HepG2 (cell line): ENCODE measurements around the gene HMGCLL1. TPM values are rescaled to one million over a fixed set of nuclear protein-coding genes. Genes with fewer than 3 reads are reported as not detected.

ENCODE experiments used
- ATAC-seq: fragments of 200-7000 bp; cut with Tn5 transposase; 3 replicates; pipeline ENCODE4 v1.9.1; 2020; ENCODE audit warnings: mild to moderate bottlenecking, moderate library complexity
- BruUV-seq: library from RNA; stranded (reverse); fragments of 400-500 nt; replicated peaks from 2 replicates; lab custom pipeline; 2021; lab: Mats Ljungman, UMichigan
- CTCF ChIA-PET: fragments of 300-600 bp; formaldehyde crosslinking; extraction: SDS; loops from one replicate; lab custom pipeline; 2021; ENCODE audit warnings: low total read pairs, inconsistent platforms, low intra/inter-chr PET ratio; lab: Yijun Ruan, JAX
- POLR2A ChIA-PET: fragments of 350-600 bp; sonication (Branson Sonifier 250); formaldehyde crosslinking; loops from one replicate; lab custom pipeline; 2020; ENCODE audit warnings: antibody characterized with exemption, inconsistent platforms; lab: Yijun Ruan, JAX
- DNase-seq: peaks from one replicate; pipeline ENCODE4 v3.0.0-alpha.2; 2015; ENCODE audit warnings: low spot score
- FAIRE-seq: peaks from 3 replicates; lab custom pipeline; 2011; peaks lifted over from hg19 to GRCh38; lab: Jason Lieb, UNC
- H2AFZ ChIP-seq: one replicate; pipeline ENCODE4 v1.6.1; 2011; ENCODE audit warnings: low read length, inconsistent platforms
- H3K27ac ChIP-seq: fragments of 300-600 bp; 3 replicates; pipeline ENCODE4 v1.8.0; 2011; ENCODE audit warnings: mixed run types, mild to moderate bottlenecking, mixed read lengths, low read length, inconsistent platforms; ENCODE audit not compliant: insufficient read depth; ENCODE audit errors: extremely low read length
- H3K27me3 ChIP-seq, 2 experiments: fragments of 200-600 bp in 1 of 2; 2 replicates in 1 of 2; 3 replicates in 1 of 2; pipeline versions ENCODE4 v1.6.0 to v1.8.0; 2011; ENCODE audit warnings: low read length in 2 of 2, mild to moderate bottlenecking in 2 of 2, moderate library complexity in 2 of 2, inconsistent platforms in 1 of 2; ENCODE audit not compliant: insufficient read depth in 2 of 2, control insufficient read depth in 1 of 2
- H3K36me3 ChIP-seq, 2 experiments: fragments of 200-600 bp in 1 of 2; replicated peaks in 1 of 2; 2 replicates in 1 of 2; 3 replicates in 1 of 2; pipeline versions ENCODE4 v1.5.1 to v1.8.0; 2011; ENCODE audit warnings: low read length in 2 of 2, inconsistent platforms in 1 of 2; ENCODE audit not compliant: insufficient read depth in 2 of 2, control insufficient read depth in 1 of 2
- H3K4me1 ChIP-seq: 2 replicates; pipeline ENCODE4 v1.5.1; 2012; ENCODE audit warnings: low read length, inconsistent platforms; ENCODE audit not compliant: insufficient read depth
- H3K4me2 ChIP-seq: 2 replicates; pipeline ENCODE4 v1.6.0; 2011; ENCODE audit warnings: low read depth, low read length, inconsistent platforms
- H3K4me3 ChIP-seq, 3 experiments: fragments of 200-600 bp in 1 of 3; sonication (generic), shearing (Covaris generic) in 1 of 3; replicated peaks in 1 of 3; 2 replicates each; pipeline ENCODE4 v1.5.1; 2011 to 2016; ENCODE audit warnings: low read length in 3 of 3, inconsistent platforms in 2 of 3, low read depth in 2 of 3, mild to moderate bottlenecking in 2 of 3, control low read depth in 1 of 3, mixed read lengths in 1 of 3; ENCODE audit not compliant: insufficient read depth in 1 of 3
- H3K79me2 ChIP-seq: one replicate; pipeline ENCODE4 v1.6.1; 2011; ENCODE audit warnings: low read length, inconsistent platforms; ENCODE audit not compliant: insufficient read depth
- H3K9ac ChIP-seq: 2 replicates; pipeline ENCODE4 v1.6.0; 2011; ENCODE audit warnings: mild to moderate bottlenecking, low read depth, low read length, inconsistent platforms; ENCODE audit not compliant: insufficient read depth
- H3K9me3 ChIP-seq: 2 replicates; pipeline ENCODE4 v1.5.1; 2012; ENCODE audit warnings: mild to moderate bottlenecking, low read length
- H4K20me1 ChIP-seq: 2 replicates; pipeline ENCODE4 v1.6.0; 2011; ENCODE audit warnings: inconsistent platforms, mild to moderate bottlenecking, low read length, moderate library complexity; ENCODE audit not compliant: insufficient read depth
- BHLHE40 ChIP-seq: IDR thresholded peaks from 2 replicates; pipeline ENCODE4 v1.6.1; 2011; ENCODE audit warnings: low read length, improper control_type of control experiment
- CEBPB ChIP-seq: IDR thresholded peaks from 2 replicates; pipeline ENCODE4 v1.6.1; 2011; ENCODE audit warnings: low read depth, low read length, improper control_type of control experiment, borderline replicate concordance
- FOXK2 ChIP-seq: fragments of 450-650 bp; IDR thresholded peaks from 2 replicates; pipeline ENCODE4 v1.6.1; 2016
- FOXP4 ChIP-seq: sonication (generic); formaldehyde crosslinking; IDR thresholded peaks from 2 replicates; pipeline ENCODE4 v1.4.0; 2020; ENCODE audit warnings: missing genetic modification reagents
- RXRB ChIP-seq: IDR thresholded peaks from 2 replicates; pipeline ENCODE4 v1.6.1; 2016; ENCODE audit warnings: borderline replicate concordance, missing genetic modification reagents, missing compliant biosample characterization
- ZFP41 ChIP-seq: sonication (generic); formaldehyde crosslinking; IDR thresholded peaks from 2 replicates; pipeline ENCODE4 v1.4.0; 2020; ENCODE audit warnings: mild to moderate bottlenecking, missing genetic modification reagents, borderline replicate concordance
- ZMYM4 ChIP-seq: sonication (generic); formaldehyde crosslinking; IDR thresholded peaks from 2 replicates; pipeline ENCODE4 v1.8.1; 2023; ENCODE audit warnings: mild to moderate bottlenecking, missing genetic modification reagents
- ZNF451 ChIP-seq: sonication (generic); formaldehyde crosslinking; IDR thresholded peaks from 2 replicates; pipeline ENCODE4 v1.5.0; 2020; ENCODE audit warnings: mild to moderate bottlenecking, missing genetic modification reagents
- ZNF572 ChIP-seq: sonication (generic); formaldehyde crosslinking; IDR thresholded peaks from 2 replicates; pipeline ENCODE4 v1.5.1; 2020; ENCODE audit warnings: mild to moderate bottlenecking, missing genetic modification reagents
- WGBS: methylation state at CpG from one replicate; pipeline ENCODE4 v1.1.6; 2017; ENCODE audit warnings: low lambda C conversion rate; 5-methylcytosine and 5-hydroxymethylcytosine counted together
- in situ Hi-C: cut with HindIII; loops from 2 replicates; pipeline ENCODE4 v1.10.0; 2017; ENCODE audit warnings: low pct_unique_long_range_greater_than_20kb; ENCODE audit not compliant: extremely low pct_ligation_motif_present
- intact Hi-C: fragments of 100-400 bp; cut with micrococcal nuclease; formaldehyde crosslinking; loops from one replicate; pipeline ENCODE4 v1.10.0; 2022; ENCODE audit not compliant: unreplicated experiment
- polyA plus RNA-seq, 8 experiments: library from polyadenylated mRNA; depleted of rRNA in 3 of 8; stranded (reverse) in 7 of 8; unstranded in 1 of 8; fragments of >200 nt; fragmentation: Illumina TruSeq in 4 of 8; extraction: Trizol in 4 of 8; gene quantifications; 2 replicates each; pipeline versions ENCODE4 v1.2.1 to v1.2.3, GENCODE V29; 2011 to 2016; ENCODE audit warnings: low read depth in 4 of 8, missing spikeins in 1 of 8, mixed read lengths in 1 of 8; ENCODE audit not compliant: insufficient read depth in 1 of 8
- total RNA-seq, 5 experiments: library from RNA; depleted of rRNA; stranded (reverse); fragments of >200 nt; fragmentation: Illumina TruSeq; extraction: Trizol; gene quantifications; 2 replicates each; pipeline ENCODE4 v1.2.3, GENCODE V29; 2016; ENCODE audit warnings: low read depth in 1 of 5
- TF ChIP-seq, protein P1 (sequence below): sonication (generic); formaldehyde crosslinking; IDR thresholded peaks from 2 replicates; pipeline ENCODE4 v1.9.0; 2021; ENCODE audit warnings: missing genetic modification reagents, borderline replicate concordance
- TF ChIP-seq, protein P2 (sequence below): sonication (generic); formaldehyde crosslinking; IDR thresholded peaks from 2 replicates; pipeline ENCODE4 v1.5.1; 2020; ENCODE audit warnings: mild to moderate bottlenecking, missing genetic modification reagents, borderline replicate concordance

HMGCLL1 gene
- total and polyA plus RNA-seq, 2 of the 13 experiments (the other 11 are each of a cell fraction or from before 2014, with no cell fraction given): not detected

GRCh38 chr6:55399351-55399750 is 179.6 kb downstream of the HMGCLL1 start:
- Histone ChIP-seq H2AFZ (no peak overlapping the region), H3K36me3 (no peaks in the 10 kb centered on the region), H3K27ac (no peak overlapping the region), H3K79me2 (no peaks in the 10 kb centered on the region), H3K27me3 (no peaks in the 10 kb centered on the region), H3K9ac (no peak overlapping the region), H3K9me3 (no peaks in the 10 kb centered on the region), H3K4me3 (no peak overlapping the region), H3K4me2 (no peak overlapping the region), H3K4me1 (no peaks in the 10 kb centered on the region), H4K20me1 (no peaks in the 10 kb centered on the region)
- TF ChIP-seq FOXP4: no peak
- TF ChIP-seq CEBPB: 0 out of 2 replicates have a peak, but pooled peaks have one; percentile 7
- BruUV-seq: no TSS peak
- intact Hi-C loops: no loop called here
- in situ Hi-C loops: no loop called here
- POLR2A ChIA-PET: no interaction called here
- CTCF ChIA-PET: no interaction called here
- DNase-seq: no peak
- no peak for FAIRE-seq
- no peak for ATAC-seq
- 0% methylated on average over 1 of the region's 1 CpG for WGBS

- Histone ChIP-seq H3K27ac (no peak overlapping the region), H2AFZ (no peak overlapping the region), H3K9me3 (no peaks in the 10 kb centered on the region), H3K4me2 (no peak overlapping the region), H3K4me3 (no peak overlapping the region), H3K27me3 (no peaks in the 10 kb centered on the region), H4K20me1 (no peaks in the 10 kb centered on the region), H3K4me1 (no peaks in the 10 kb centered on the region), H3K79me2 (no peaks in the 10 kb centered on the region), H3K9ac (no peak overlapping the region), H3K36me3 (no peaks in the 10 kb centered on the region)
- no peak for FAIRE-seq
- DNase-seq: no peak
- intact Hi-C loops (no loop called here), in situ Hi-C loops (no loop called here)
- ChIA-PET CTCF (no interaction called here), POLR2A (no interaction called here)
- ATAC-seq: no peak
- 7% methylated on average over 3 of the region's 3 CpGs for WGBS
- no TSS peak for BruUV-seq
- no peak for TF ChIP-seq ZNF451 (CRISPR knock-in tag)
- TF ChIP-seq, protein P1, sequence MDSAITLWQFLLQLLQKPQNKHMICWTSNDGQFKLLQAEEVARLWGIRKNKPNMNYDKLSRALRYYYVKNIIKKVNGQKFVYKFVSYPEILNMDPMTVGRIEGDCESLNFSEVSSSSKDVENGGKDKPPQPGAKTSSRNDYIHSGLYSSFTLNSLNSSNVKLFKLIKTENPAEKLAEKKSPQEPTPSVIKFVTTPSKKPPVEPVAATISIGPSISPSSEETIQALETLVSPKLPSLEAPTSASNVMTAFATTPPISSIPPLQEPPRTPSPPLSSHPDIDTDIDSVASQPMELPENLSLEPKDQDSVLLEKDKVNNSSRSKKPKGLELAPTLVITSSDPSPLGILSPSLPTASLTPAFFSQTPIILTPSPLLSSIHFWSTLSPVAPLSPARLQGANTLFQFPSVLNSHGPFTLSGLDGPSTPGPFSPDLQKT: no peak
- TF ChIP-seq, protein P2, sequence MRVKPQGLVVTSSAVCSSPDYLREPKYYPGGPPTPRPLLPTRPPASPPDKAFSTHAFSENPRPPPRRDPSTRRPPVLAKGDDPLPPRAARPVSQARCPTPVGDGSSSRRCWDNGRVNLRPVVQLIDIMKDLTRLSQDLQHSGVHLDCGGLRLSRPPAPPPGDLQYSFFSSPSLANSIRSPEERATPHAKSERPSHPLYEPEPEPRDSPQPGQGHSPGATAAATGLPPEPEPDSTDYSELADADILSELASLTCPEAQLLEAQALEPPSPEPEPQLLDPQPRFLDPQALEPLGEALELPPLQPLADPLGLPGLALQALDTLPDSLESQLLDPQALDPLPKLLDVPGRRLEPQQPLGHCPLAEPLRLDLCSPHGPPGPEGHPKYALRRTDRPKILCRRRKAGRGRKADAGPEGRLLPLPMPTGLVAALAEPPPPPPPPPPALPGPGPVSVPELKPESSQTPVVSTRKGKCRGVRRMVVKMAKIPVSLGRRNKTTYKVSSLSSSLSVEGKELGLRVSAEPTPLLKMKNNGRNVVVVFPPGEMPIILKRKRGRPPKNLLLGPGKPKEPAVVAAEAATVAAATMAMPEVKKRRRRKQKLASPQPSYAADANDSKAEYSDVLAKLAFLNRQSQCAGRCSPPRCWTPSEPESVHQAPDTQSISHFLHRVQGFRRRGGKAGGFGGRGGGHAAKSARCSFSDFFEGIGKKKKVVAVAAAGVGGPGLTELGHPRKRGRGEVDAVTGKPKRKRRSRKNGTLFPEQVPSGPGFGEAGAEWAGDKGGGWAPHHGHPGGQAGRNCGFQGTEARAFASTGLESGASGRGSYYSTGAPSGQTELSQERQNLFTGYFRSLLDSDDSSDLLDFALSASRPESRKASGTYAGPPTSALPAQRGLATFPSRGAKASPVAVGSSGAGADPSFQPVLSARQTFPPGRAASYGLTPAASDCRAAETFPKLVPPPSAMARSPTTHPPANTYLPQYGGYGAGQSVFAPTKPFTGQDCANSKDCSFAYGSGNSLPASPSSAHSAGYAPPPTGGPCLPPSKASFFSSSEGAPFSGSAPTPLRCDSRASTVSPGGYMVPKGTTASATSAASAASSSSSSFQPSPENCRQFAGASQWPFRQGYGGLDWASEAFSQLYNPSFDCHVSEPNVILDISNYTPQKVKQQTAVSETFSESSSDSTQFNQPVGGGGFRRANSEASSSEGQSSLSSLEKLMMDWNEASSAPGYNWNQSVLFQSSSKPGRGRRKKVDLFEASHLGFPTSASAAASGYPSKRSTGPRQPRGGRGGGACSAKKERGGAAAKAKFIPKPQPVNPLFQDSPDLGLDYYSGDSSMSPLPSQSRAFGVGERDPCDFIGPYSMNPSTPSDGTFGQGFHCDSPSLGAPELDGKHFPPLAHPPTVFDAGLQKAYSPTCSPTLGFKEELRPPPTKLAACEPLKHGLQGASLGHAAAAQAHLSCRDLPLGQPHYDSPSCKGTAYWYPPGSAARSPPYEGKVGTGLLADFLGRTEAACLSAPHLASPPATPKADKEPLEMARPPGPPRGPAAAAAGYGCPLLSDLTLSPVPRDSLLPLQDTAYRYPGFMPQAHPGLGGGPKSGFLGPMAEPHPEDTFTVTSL (CRISPR knock-in tag): no peak
- no peak for TF ChIP-seq FOXK2
- no peak for TF ChIP-seq ZNF572
- no peak for TF ChIP-seq BHLHE40
- no peak for TF ChIP-seq RXRB (CRISPR knock-in tag)
- no peak for TF ChIP-seq ZMYM4 (CRISPR knock-in tag)
- no peak for TF ChIP-seq ZFP41 (CRISPR knock-in tag)
Observed at GRCh38 chr6:55397986-55398385, 181.0 kb downstream of the HMGCLL1 start.
